HG03103 (cell line): ENCODE results near the gene SMAD4.

Experiments used
- ATAC-seq: cut with Tn5 transposase; IDR thresholded peaks from one replicate; pipeline ENCODE4 v1.9.1; 2021; ENCODE audit warnings: low read depth; ENCODE audit not compliant: unreplicated experiment

Gene SMAD4

GRCh38 chr18:51020536-51020935 is 9.5 kb upstream of the SMAD4 start:
- no peak for ATAC-seq

- ATAC-seq: no peak
Observed at GRCh38 chr18:51021226-51021965, 8.6 kb upstream of the SMAD4 start.

GRCh38 chr18:51025512-51025911 is 4.5 kb upstream of the SMAD4 start:
- ATAC-seq: no peak

- no peak for ATAC-seq
Observed at GRCh38 chr18:51028201-51028805, 1.7 kb upstream of the SMAD4 start.

GRCh38 chr18:51029378-51029693 is 677 bp upstream of the SMAD4 start:
- ATAC-seq: peak; percentile 1

GRCh38 chr18:51030537-51031258 is 685 bp downstream of the SMAD4 start:
- ATAC-seq: peak; percentile 59

GRCh38 chr18:51032193-51032592 is 2.2 kb downstream of the SMAD4 start:
- no peak for ATAC-seq

GRCh38 chr18:51037230-51037629 is 7.2 kb downstream of the SMAD4 start:
- ATAC-seq: no peak

- no peak for ATAC-seq
Observed at GRCh38 chr18:51038110-51038509, 8.1 kb downstream of the SMAD4 start.

- peak; percentile 48 for ATAC-seq
Observed at GRCh38 chr18:51039138-51040112, 9.4 kb downstream of the SMAD4 start.

GRCh38 chr18:51041677-51042352 is 11.8 kb downstream of the SMAD4 start:
- ATAC-seq: no peak

GRCh38 chr18:51044928-51045585 is 15.0 kb downstream of the SMAD4 start:
- no peak for ATAC-seq

GRCh38 chr18:51048190-51048589 is 18.2 kb downstream of the SMAD4 start:
- ATAC-seq: no peak

- no peak for ATAC-seq
Observed at GRCh38 chr18:51049137-51049536, 19.1 kb downstream of the SMAD4 start.

- peak; percentile 57 for ATAC-seq
Observed at GRCh38 chr18:51051105-51051712, 21.2 kb downstream of the SMAD4 start.

GRCh38 chr18:51053814-51054213 is 23.8 kb downstream of the SMAD4 start:
- ATAC-seq: peak; percentile 57

GRCh38 chr18:51054764-51055163 is 24.8 kb downstream of the SMAD4 start:
- ATAC-seq: no peak

- no peak for ATAC-seq
Observed at GRCh38 chr18:51059969-51060368, 30.0 kb downstream of the SMAD4 start.

GRCh38 chr18:51064256-51064655 is 34.2 kb downstream of the SMAD4 start:
- ATAC-seq: no peak
